OCI-LY7 (cell line): ENCODE results near the gene ERGIC1. TPM values are rescaled to one million over a fixed set of nuclear protein-coding genes. Genes with fewer than 3 reads are reported as not detected.

ENCODE experiments used
- BruUV-seq: library from RNA; stranded (reverse); fragments of 400-500 nt; replicated peaks from 2 replicates; lab custom pipeline; 2021; lab: Mats Ljungman, UMichigan
- CTCF ChIA-PET: fragments of 300-600 bp; sonication (Branson Sonifier 250); formaldehyde crosslinking; loops from one replicate; lab custom pipeline; 2022; ENCODE audit warnings: antibody characterized with exemption; ENCODE audit not compliant: unreplicated experiment; lab: Charles Lee
- POLR2A ChIA-PET: fragments of 300-600 bp; sonication (Branson Sonifier 250); formaldehyde crosslinking; loops from one replicate; lab custom pipeline; 2022; ENCODE audit warnings: antibody characterized with exemption; lab: Charles Lee
- DNase-seq: peaks from one replicate; pipeline ENCODE4 v3.0.0-alpha.2; 2015; ENCODE audit warnings: low spot score
- H2AFZ ChIP-seq: fragments of 200-600 bp; sonication (generic), shearing (Covaris generic); 2 replicates; pipeline ENCODE4 v1.6.1; 2014; ENCODE audit warnings: mild to moderate bottlenecking, antibody characterized with exemption, low read length, moderate library complexity
- H3K27ac ChIP-seq: fragments of 200-600 bp; sonication (generic); 2 replicates; pipeline ENCODE4 v1.5.1; 2014; ENCODE audit warnings: mixed run types, low read depth, mild to moderate bottlenecking, moderate library complexity, low read length, inconsistent platforms; ENCODE audit not compliant: poor library complexity, severe bottlenecking
- H3K36me3 ChIP-seq: fragments of 200-600 bp; sonication (generic); 2 replicates; pipeline ENCODE4 v1.6.1; 2014; ENCODE audit warnings: mild to moderate bottlenecking, antibody characterized with exemption, low read length, moderate library complexity, mixed read lengths; ENCODE audit not compliant: insufficient read depth
- H3K4me1 ChIP-seq: fragments of 200-600 bp; sonication (generic); 2 replicates; pipeline ENCODE4 v1.5.1; 2014; ENCODE audit warnings: mild to moderate bottlenecking, low read length; ENCODE audit not compliant: insufficient read depth, poor library complexity, severe bottlenecking
- H3K4me2 ChIP-seq: fragments of 200-600 bp; sonication (generic); 2 replicates; pipeline ENCODE4 v1.6.1; 2014; ENCODE audit warnings: mild to moderate bottlenecking, low read length
- H3K4me3 ChIP-seq: fragments of 200-600 bp; sonication (generic); 2 replicates; pipeline ENCODE4 v1.5.1; 2014; ENCODE audit warnings: mild to moderate bottlenecking, low read depth, low read length; ENCODE audit not compliant: poor library complexity, severe bottlenecking
- H3K79me2 ChIP-seq: fragments of 200-600 bp; sonication (generic); 2 replicates; pipeline ENCODE4 v1.6.1; 2016; ENCODE audit warnings: low read depth, mild to moderate bottlenecking, low read length, moderate library complexity, mixed read lengths; ENCODE audit not compliant: insufficient read depth
- H3K9me2 ChIP-seq: fragments of 200-600 bp; sonication (generic); 2 replicates; pipeline ENCODE4 v1.6.1; 2016; ENCODE audit warnings: mild to moderate bottlenecking, low read length, mixed read lengths; ENCODE audit not compliant: insufficient read depth
- H3K9me3 ChIP-seq: fragments of 200-600 bp; sonication (generic); 2 replicates; pipeline ENCODE4 v1.6.1; 2014; ENCODE audit warnings: mild to moderate bottlenecking, mixed run types, low read length, mixed read lengths
- H4K20me1 ChIP-seq: fragments of 200-600 bp; sonication (generic); 2 replicates; pipeline ENCODE4 v1.6.1; 2014; ENCODE audit warnings: mild to moderate bottlenecking, antibody characterized with exemption, low read length, moderate library complexity, mixed read lengths; ENCODE audit not compliant: insufficient read depth
- EZH2phosphoT487 ChIP-seq: fragments of 200-600 bp; sonication (generic); IDR thresholded peaks from 2 replicates; pipeline ENCODE4 v1.6.1; 2018; ENCODE audit warnings: low read depth, borderline replicate concordance, mild to moderate bottlenecking, mixed run types, antibody characterized with exemption, low read length, moderate library complexity, mixed read lengths
- intact Hi-C: fragments of 100-400 bp; cut with micrococcal nuclease; formaldehyde crosslinking; loops from one replicate; pipeline ENCODE4 v1.10.0; 2022; ENCODE audit not compliant: unreplicated experiment
- total RNA-seq, 2 experiments: library from RNA; depleted of rRNA in 1 of 2; stranded (reverse); fragments of >200 nt in 1 of 2; shearing (Covaris generic) in 1 of 2; gene quantifications; 2 replicates each; pipeline ENCODE4 v1.2.3, GENCODE V29; 2014 to 2022
- TF ChIP-seq, protein P1 (sequence below): fragments of 200-600 bp; sonication (generic); conservative IDR thresholded peaks from 2 replicates; pipeline ENCODE4 v1.5.1; 2014; ENCODE audit warnings: mild to moderate bottlenecking, antibody characterized with exemption, low read length, moderate library complexity, mixed read lengths

ERGIC1 gene
- total RNA-seq, 2 experiments from 2014 or later = 125 to 178 TPM

DNA sequence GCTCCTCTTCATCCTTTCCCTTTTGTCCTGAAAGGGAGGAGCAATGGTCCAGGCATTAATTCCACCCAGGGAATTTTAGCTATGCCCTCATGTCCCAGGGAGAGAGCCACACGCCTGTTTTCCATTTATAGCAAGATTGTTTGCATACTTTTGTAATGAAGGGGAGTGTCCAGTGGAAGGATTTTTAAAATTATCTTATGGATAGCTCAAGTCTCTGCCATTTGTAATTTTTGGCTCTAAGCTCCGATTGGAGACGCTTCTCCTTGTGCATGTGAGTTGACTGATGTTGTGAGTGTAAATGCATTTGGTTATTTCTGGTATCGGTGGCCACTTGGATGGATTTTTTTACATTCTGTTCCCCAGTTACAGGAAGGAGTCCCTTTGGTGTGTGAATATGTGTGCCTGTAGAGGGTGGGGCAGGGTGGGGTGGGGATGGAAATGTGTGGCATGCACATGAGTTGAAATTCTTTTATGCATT, 118.0 kb downstream of the ERGIC1 start:
- Histone ChIP-seq H3K79me2 (no peaks in the 10 kb centered on the region), H3K27ac (no peak overlapping the region), H3K4me3 (no peak overlapping the region), H3K9me3 (no peaks in the 10 kb centered on the region), H3K9me2 (no peaks in the 10 kb centered on the region), H4K20me1 (no peaks in the 10 kb centered on the region), H2AFZ (no peak overlapping the region), H3K36me3 (peaks cover 24% of the 10 kb centered on the region), H3K4me2 (no peak overlapping the region), H3K4me1 (no peaks in the 10 kb centered on the region)
- no peak for DNase-seq
- intact Hi-C loops = loop anchor here (10.0 kb wide), 1 partner anchor 477 kb away; no protein-coding TSS in a partner anchor
- ChIA-PET CTCF (no interaction called here), POLR2A (no interaction called here)
- BruUV-seq = TSS peak; percentile 68
- TF ChIP-seq, protein P1, sequence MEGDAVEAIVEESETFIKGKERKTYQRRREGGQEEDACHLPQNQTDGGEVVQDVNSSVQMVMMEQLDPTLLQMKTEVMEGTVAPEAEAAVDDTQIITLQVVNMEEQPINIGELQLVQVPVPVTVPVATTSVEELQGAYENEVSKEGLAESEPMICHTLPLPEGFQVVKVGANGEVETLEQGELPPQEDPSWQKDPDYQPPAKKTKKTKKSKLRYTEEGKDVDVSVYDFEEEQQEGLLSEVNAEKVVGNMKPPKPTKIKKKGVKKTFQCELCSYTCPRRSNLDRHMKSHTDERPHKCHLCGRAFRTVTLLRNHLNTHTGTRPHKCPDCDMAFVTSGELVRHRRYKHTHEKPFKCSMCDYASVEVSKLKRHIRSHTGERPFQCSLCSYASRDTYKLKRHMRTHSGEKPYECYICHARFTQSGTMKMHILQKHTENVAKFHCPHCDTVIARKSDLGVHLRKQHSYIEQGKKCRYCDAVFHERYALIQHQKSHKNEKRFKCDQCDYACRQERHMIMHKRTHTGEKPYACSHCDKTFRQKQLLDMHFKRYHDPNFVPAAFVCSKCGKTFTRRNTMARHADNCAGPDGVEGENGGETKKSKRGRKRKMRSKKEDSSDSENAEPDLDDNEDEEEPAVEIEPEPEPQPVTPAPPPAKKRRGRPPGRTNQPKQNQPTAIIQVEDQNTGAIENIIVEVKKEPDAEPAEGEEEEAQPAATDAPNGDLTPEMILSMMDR = no peak
- TF ChIP-seq EZH2phosphoT487 = no peak

DNA sequence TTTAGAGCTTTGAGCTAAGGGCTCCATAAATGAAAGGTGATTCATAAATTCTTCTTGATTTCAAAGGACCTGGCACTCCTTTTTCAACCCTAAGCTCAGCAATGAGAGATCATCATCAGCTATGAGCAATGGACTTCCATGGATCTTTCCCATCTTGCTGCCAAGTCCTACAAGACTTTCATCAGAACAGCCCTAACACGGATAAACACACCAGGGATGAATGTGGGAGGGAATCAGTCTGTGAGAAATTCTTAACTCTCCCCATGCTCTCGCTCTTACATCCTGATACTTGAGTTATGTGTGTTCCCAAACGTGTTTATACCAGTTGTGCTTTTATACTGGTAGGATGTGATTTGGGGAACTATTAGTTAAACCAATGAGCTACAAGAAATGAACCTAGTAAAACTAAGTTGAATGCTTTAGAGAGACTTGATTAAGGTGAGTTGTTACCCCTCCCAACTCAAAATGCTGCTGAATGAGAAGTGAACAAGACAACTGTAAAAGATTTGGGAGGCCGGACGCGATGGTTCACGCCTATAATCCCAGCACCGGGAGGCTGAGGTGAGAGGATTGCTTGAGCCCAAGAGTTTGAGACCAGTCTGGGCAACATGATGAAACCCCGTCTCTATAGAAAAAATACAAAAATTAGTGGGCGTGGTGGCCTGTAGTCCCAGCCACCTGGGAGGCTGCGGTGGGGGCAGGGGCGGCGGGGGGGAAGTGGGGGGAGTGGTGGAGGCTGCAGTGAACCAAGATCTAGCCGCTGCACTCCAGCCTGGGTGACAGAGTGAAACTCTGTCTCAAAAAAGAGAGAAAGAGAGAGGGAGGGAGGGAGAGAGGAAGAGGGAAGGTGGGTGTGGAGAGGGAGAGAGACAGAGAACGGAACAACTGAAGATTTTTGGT, 120.0 kb downstream of the ERGIC1 start:
- POLR2A ChIA-PET = no interaction called here
- no peak overlapping the region for H2AFZ ChIP-seq
- no peak overlapping the region for H3K27ac ChIP-seq
- no peak for DNase-seq
- H3K4me3 ChIP-seq = no peak overlapping the region
- BruUV-seq = no TSS peak
- peaks cover 13% of the 10 kb centered on the region for H3K36me3 ChIP-seq
- H3K4me2 ChIP-seq = no peak overlapping the region
- no peaks in the 10 kb centered on the region for H4K20me1 ChIP-seq
- H3K79me2 ChIP-seq = no peaks in the 10 kb centered on the region
- intact Hi-C loops = loop anchor here (10.0 kb wide), 1 partner anchor 479 kb away; no protein-coding TSS in a partner anchor
- CTCF ChIA-PET = no interaction called here
- H3K9me2 ChIP-seq = no peaks in the 10 kb centered on the region
- TF ChIP-seq, protein P1 = no peak
- TF ChIP-seq EZH2phosphoT487 = no peak
- H3K4me1 ChIP-seq = peaks cover 4% of the 10 kb centered on the region
- H3K9me3 ChIP-seq = no peaks in the 10 kb centered on the region

DNA sequence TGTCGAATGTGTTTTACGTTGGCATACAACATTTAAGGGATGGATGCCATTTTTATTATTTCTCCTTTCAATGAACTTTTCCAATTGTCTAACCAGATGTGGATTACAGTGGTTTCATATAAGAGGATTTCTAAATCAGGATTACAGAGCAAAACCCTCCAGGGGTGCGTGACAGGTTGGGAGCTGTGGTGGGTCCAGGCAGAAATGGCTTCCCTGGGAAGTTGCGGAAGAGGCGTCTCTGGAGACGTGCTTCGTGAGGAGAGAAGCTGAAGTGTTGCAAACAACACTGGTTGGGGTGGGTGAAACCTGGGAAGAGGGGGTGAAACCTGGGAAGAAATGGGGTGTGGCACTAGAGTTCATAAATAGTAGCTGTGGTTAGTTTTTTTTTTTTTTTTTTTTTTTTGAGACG, 120.7 kb downstream of the ERGIC1 start:
- no peak for DNase-seq
- Histone ChIP-seq H3K9me3 (no peaks in the 10 kb centered on the region), H3K9me2 (no peaks in the 10 kb centered on the region), H3K36me3 (peaks cover 13% of the 10 kb centered on the region), H3K4me2 (no peak overlapping the region), H3K79me2 (no peaks in the 10 kb centered on the region), H3K27ac (no peak overlapping the region), H3K4me3 (no peak overlapping the region), H3K4me1 (peaks cover 4% of the 10 kb centered on the region), H4K20me1 (no peaks in the 10 kb centered on the region), H2AFZ (no peak overlapping the region)
- no TSS peak for BruUV-seq
- TF ChIP-seq, protein P1 = no peak
- no peak for TF ChIP-seq EZH2phosphoT487
- ChIA-PET POLR2A (no interaction called here), CTCF (no interaction called here)
- intact Hi-C loops = loop anchor here (10.0 kb wide), 1 partner anchor 480 kb away; no protein-coding TSS in a partner anchor
